ENCODE results near the gene ZKSCAN3.
"Not testable (repeated sequence)": the region's sequence is repeated elsewhere in the genome, so short reads cannot be mapped to it uniquely, and the experiment has no call there.

ZKSCAN3 gene

GRCh38 chr6:28402197-28402596 lies 52.5 kb downstream of the ZKSCAN3 start:
- no peaks in the 10 kb centered on the region for H3K4me1 ChIP-seq (ENCODE audit: insufficient read depth, low read length)
- no peaks in the 10 kb centered on the region; the same call in 1 of the 2 replicates for H3K36me3 ChIP-seq (ENCODE audit: insufficient read depth, low read length)
- no peak overlapping the region for H3K9ac ChIP-seq (ENCODE audit: low read depth, low read length)
- H3K9me3 ChIP-seq (ENCODE audit: control insufficient read depth, insufficient read depth, low read length), result no peaks in the 10 kb centered on the region

- H3K9me3 ChIP-seq (ENCODE audit: control insufficient read depth, insufficient read depth, low read length); H3K36me3 ChIP-seq (ENCODE audit: insufficient read depth, low read length); H3K9ac ChIP-seq (ENCODE audit: low read depth, low read length); H3K4me1 ChIP-seq (ENCODE audit: insufficient read depth, low read length): not testable (repeated sequence)
These were observed 54.2 kb downstream of the ZKSCAN3 start for GRCh38 chr6:28403923-28404322.

GRCh38 chr6:28407401-28407800 lies 57.7 kb downstream of the ZKSCAN3 start:
- H3K9me3 ChIP-seq (ENCODE audit: control insufficient read depth, insufficient read depth, low read length), result no peaks in the 10 kb centered on the region
- no peak overlapping the region for H3K9ac ChIP-seq (ENCODE audit: low read depth, low read length)
- no peaks in the 10 kb centered on the region for H3K4me1 ChIP-seq (ENCODE audit: insufficient read depth, low read length)
- no peaks in the 10 kb centered on the region for H3K36me3 ChIP-seq (ENCODE audit: insufficient read depth, low read length)

GRCh38 chr6:28408076-28408802 lies 58.5 kb downstream of the ZKSCAN3 start:
- no peaks in the 10 kb centered on the region for H3K9me3 ChIP-seq (ENCODE audit: control insufficient read depth, insufficient read depth, low read length)
- H3K9ac ChIP-seq (ENCODE audit: low read depth, low read length), result no peak overlapping the region
- no peaks in the 10 kb centered on the region for H3K4me1 ChIP-seq (ENCODE audit: insufficient read depth, low read length)
- no peaks in the 10 kb centered on the region for H3K36me3 ChIP-seq (ENCODE audit: insufficient read depth, low read length)

GRCh38 chr6:28410767-28411166 lies 61.0 kb downstream of the ZKSCAN3 start:
- no peaks in the 10 kb centered on the region for H3K36me3 ChIP-seq (ENCODE audit: insufficient read depth, low read length)
- no peak overlapping the region for H3K9ac ChIP-seq (ENCODE audit: low read depth, low read length)
- no peaks in the 10 kb centered on the region for H3K4me1 ChIP-seq (ENCODE audit: insufficient read depth, low read length)
- no peaks in the 10 kb centered on the region for H3K9me3 ChIP-seq (ENCODE audit: control insufficient read depth, insufficient read depth, low read length)

GRCh38 chr6:28413681-28414080 lies 63.9 kb downstream of the ZKSCAN3 start:
- H3K36me3 ChIP-seq (ENCODE audit: insufficient read depth, low read length), result no peaks in the 10 kb centered on the region
- H3K4me1 ChIP-seq (ENCODE audit: insufficient read depth, low read length), result no peaks in the 10 kb centered on the region
- H3K9ac ChIP-seq (ENCODE audit: low read depth, low read length), result no peak overlapping the region

More at GRCh38 chr6:28413681-28414080, 63.9 kb downstream of the ZKSCAN3 start:
- no peaks in the 10 kb centered on the region for H3K9me3 ChIP-seq (ENCODE audit: control insufficient read depth, insufficient read depth, low read length)

All from ES-I3 (cell line).